SH-SY5Y (cell line): ENCODE results near the gene KRT86.

Source experiments
- GATA2 ChIP-seq: IDR thresholded peaks from 2 replicates; pipeline ENCODE4 v1.6.1; 2011; ENCODE audit warnings: mild to moderate bottlenecking, low read depth, low read length
- GATA3 ChIP-seq: IDR thresholded peaks from 2 replicates; pipeline ENCODE4 v1.6.1; 2011; ENCODE audit warnings: low read depth, mild to moderate bottlenecking, low read length, moderate library complexity

GRCh38 chr12:52285851-52286530, 11.5 kb downstream of the KRT86 start:
- TF ChIP-seq GATA3, result no peak
- no peak for TF ChIP-seq GATA2
